ENCODE data around the gene MAML3.
A peak's percentile ranks its signal among the peaks of the same experiment; 100 is the strongest.

MAML3 gene

DNA sequence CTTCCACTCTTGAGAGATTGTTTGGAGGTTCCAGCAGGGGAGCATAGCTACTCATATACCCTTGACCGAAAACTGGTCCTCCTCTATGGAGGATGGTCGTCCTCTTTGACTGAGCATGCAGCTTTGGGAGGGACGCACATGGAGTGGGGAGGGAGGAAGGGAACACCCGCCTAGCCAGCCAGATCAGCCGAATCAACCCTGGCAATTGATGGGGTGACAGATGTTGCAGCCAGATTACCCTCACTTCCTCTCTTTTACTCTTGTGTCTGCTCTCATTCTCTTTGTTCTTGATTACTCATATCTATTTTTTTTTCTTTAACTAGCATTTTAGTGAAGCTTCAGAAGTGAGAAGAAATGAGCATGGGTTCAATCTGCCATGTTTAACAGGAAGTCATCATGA, 468.8 kb downstream of the MAML3 start:
- H3K4me1 ChIP-seq = no peaks in the 10 kb centered on the region
- H3K27ac ChIP-seq = no peak overlapping the region
- H3K79me2 ChIP-seq = no peaks in the 10 kb centered on the region
- TF ChIP-seq, protein P1, sequence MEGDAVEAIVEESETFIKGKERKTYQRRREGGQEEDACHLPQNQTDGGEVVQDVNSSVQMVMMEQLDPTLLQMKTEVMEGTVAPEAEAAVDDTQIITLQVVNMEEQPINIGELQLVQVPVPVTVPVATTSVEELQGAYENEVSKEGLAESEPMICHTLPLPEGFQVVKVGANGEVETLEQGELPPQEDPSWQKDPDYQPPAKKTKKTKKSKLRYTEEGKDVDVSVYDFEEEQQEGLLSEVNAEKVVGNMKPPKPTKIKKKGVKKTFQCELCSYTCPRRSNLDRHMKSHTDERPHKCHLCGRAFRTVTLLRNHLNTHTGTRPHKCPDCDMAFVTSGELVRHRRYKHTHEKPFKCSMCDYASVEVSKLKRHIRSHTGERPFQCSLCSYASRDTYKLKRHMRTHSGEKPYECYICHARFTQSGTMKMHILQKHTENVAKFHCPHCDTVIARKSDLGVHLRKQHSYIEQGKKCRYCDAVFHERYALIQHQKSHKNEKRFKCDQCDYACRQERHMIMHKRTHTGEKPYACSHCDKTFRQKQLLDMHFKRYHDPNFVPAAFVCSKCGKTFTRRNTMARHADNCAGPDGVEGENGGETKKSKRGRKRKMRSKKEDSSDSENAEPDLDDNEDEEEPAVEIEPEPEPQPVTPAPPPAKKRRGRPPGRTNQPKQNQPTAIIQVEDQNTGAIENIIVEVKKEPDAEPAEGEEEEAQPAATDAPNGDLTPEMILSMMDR (IDR thresholded peaks at IDR 0.05) = no peak
- H3K9me3 ChIP-seq (ENCODE audit: control insufficient read depth, low read length) = no peaks in the 10 kb centered on the region
- no peak overlapping the region for H3K4me2 ChIP-seq (ENCODE audit: low read length)
- no peak overlapping the region for H3K9ac ChIP-seq
- no peaks in the 10 kb centered on the region for H3K27me3 ChIP-seq (ENCODE audit: control insufficient read depth, insufficient read depth, low read length)
- no peak overlapping the region for H2AFZ ChIP-seq
- no peaks in the 10 kb centered on the region for H3K36me3 ChIP-seq (ENCODE audit: control insufficient read depth, insufficient read depth, low read length)
- H3K4me3 ChIP-seq (ENCODE audit: low read depth, low read length) = no peak overlapping the region

DNA sequence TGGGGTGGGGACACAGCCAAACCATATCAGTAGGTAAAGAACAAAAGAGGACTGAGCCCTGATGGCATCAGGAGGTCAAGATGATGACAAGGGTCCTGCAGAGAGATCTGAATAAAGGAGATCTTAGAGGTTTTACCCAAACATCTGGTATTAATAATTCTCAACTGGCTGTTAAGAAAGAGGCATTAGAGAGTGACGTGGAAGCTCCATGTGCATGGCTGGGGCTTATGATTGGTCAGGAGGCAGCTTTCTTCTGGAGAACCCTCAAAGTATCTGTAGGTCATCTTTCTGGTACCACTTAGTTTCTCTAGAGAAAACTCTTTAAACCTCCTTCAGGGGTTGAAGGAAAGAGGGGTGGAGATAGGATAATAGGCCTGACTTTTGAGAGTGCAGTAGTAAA, 469.6 kb downstream of the MAML3 start:
- Histone ChIP-seq H3K27me3 (ENCODE audit: control insufficient read depth, insufficient read depth, low read length) (no peaks in the 10 kb centered on the region), H3K79me2 (no peaks in the 10 kb centered on the region), H3K4me1 (no peaks in the 10 kb centered on the region)

DNA sequence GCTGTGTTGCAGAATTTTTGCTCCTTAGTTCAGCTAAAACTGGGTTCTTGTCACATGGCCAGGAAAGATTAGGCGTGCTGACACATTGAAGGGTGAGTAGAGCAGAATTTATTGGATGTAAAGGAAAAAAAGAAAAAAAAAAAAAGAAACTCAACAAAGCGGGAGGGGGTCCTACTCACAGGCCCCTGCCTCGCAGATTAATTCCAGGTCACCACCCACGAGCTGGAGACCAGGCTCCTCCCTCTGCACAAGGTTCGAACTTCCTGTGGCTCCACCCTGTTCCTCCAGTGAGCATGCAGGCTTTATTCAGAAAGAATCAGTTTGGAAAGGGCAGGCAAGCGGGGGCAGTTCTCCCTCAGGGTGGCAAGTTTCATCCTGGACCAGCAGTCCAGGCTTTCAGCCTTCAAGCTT, 471.2 kb downstream of the MAML3 start:
- H3K4me3 ChIP-seq (ENCODE audit: low read depth, low read length) = no peak overlapping the region
- no peaks in the 10 kb centered on the region for H3K36me3 ChIP-seq (ENCODE audit: control insufficient read depth, insufficient read depth, low read length)
- no peaks in the 10 kb centered on the region for H3K9me3 ChIP-seq (ENCODE audit: control insufficient read depth, low read length)
- no peaks in the 10 kb centered on the region for H3K79me2 ChIP-seq
- no peak overlapping the region for H2AFZ ChIP-seq
- H3K4me2 ChIP-seq (ENCODE audit: low read length) = no peak overlapping the region
- H3K4me1 ChIP-seq = no peaks in the 10 kb centered on the region
- no peaks in the 10 kb centered on the region for H3K27me3 ChIP-seq (ENCODE audit: control insufficient read depth, insufficient read depth, low read length)
- H3K9ac ChIP-seq = no peak overlapping the region
- TF ChIP-seq, protein P1 (IDR thresholded peaks at IDR 0.05) = no peak
- no peak overlapping the region for H3K27ac ChIP-seq

More for the DNA sequence above, 469.6 kb downstream of the MAML3 start:
- Histone ChIP-seq H3K9ac (no peak overlapping the region), H3K9me3 (ENCODE audit: control insufficient read depth, low read length) (no peaks in the 10 kb centered on the region), H3K36me3 (ENCODE audit: control insufficient read depth, insufficient read depth, low read length) (no peaks in the 10 kb centered on the region), H3K4me2 (ENCODE audit: low read length) (no peak overlapping the region), H3K4me3 (ENCODE audit: low read depth, low read length) (no peak overlapping the region), H3K27ac (no peak overlapping the region), H2AFZ (no peak overlapping the region)
- TF ChIP-seq, protein P1 (IDR thresholded peaks at IDR 0.05) = no peak

DNA sequence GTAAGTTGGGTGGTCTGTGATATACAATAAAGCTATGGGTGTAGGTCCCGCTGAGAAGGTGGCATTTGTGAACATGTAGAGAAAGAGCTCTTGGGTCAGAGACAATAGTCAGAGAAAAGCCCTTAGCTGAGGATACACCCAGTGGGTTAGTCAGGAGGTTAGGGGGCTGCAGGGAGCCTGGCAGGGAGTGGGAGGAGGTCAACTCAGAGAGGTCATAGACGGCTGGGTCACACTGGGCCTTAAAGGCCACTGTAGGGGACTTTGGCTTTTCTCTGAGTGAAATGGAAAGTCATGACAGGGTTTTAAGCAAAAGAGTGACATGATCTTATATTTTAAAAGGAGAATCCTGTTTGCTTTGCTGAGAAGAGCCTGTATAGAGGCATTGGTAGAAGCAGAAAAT, 471.7 kb downstream of the MAML3 start:
- Histone ChIP-seq H3K79me2 (no peaks in the 10 kb centered on the region), H3K36me3 (ENCODE audit: control insufficient read depth, insufficient read depth, low read length) (no peaks in the 10 kb centered on the region), H3K4me3 (ENCODE audit: low read depth, low read length) (no peak overlapping the region), H3K27ac (no peak overlapping the region), H3K9ac (no peak overlapping the region), H3K27me3 (ENCODE audit: control insufficient read depth, insufficient read depth, low read length) (no peaks in the 10 kb centered on the region), H2AFZ (no peak overlapping the region), H3K4me1 (no peaks in the 10 kb centered on the region), H3K4me2 (ENCODE audit: low read length) (no peak overlapping the region), H3K9me3 (ENCODE audit: control insufficient read depth, low read length) (no peaks in the 10 kb centered on the region)
- TF ChIP-seq, protein P1 (IDR thresholded peaks at IDR 0.05) = no peak

DNA sequence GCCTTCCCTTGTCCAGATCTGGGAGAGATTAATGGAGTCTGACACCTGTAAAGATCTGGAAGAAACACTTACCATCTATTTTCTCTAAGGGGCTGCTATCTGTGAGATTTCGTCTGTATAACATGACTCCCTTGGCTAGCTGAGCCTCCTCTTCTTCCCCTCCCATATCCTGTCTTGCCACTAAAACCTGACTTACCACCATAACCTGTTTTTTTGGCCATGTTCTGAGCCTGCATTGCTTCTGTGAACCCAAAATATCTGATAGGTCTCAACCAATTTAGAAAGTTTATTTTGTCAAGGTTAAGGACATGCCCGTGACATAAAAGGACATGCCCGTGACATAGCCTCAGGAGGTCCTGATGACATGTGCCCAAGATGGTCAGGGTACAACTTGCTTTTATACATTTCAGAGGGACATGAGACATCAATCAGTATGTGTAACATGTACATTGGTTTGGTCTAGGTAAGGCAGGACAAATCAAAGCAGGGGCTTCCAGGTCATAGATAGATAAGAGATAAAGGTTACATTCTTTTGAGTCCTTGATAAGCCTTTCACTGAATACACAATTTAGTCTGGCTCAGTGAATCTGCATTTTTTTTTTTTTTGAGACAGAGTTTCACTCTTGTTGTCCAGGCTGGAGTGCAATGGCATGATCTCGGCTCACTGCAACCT, 476.9 kb downstream of the MAML3 start:
- peaks cover 4% of the 10 kb centered on the region for H3K79me2 ChIP-seq

More for the DNA sequence above, 476.9 kb downstream of the MAML3 start:
- Histone ChIP-seq H2AFZ (no peak overlapping the region), H3K27me3 (ENCODE audit: control insufficient read depth, insufficient read depth, low read length) (no peaks in the 10 kb centered on the region), H3K4me2 (ENCODE audit: low read length) (peak overlapping the region; percentile 41), H3K9ac (no peak overlapping the region), H3K4me3 (ENCODE audit: low read depth, low read length) (no peak overlapping the region), H3K9me3 (ENCODE audit: control insufficient read depth, low read length) (no peaks in the 10 kb centered on the region), H3K36me3 (ENCODE audit: control insufficient read depth, insufficient read depth, low read length) (no peaks in the 10 kb centered on the region), H3K27ac (no peak overlapping the region), H3K4me1 (no peaks in the 10 kb centered on the region)
- TF ChIP-seq, protein P1 (IDR thresholded peaks at IDR 0.05) = no peak
